Tibial nerve (tissue), 4 donors: ENCODE data around the gene DYRK4. TPM values are rescaled to one million over a fixed set of nuclear protein-coding genes. Genes with fewer than 3 reads are reported as not detected.
"Not testable (repeated sequence)": the region's sequence is repeated elsewhere in the genome, so short reads cannot be mapped to it uniquely, and the experiment has no call there.

Experiments used
- DNase-seq, 2 donors: peaks; one replicate each; pipeline ENCODE4 v3.0.0-alpha.2; 2019; ENCODE audit warnings: low spot score in 2 of 2
- H3K27ac ChIP-seq, 4 donors: fragments of 200-600 bp; sonication (generic) in 3 of 4; one replicate each; pipeline ENCODE4 v1.5.1; 2017 to 2019; ENCODE audit warnings: mild to moderate bottlenecking in 1 of 4
- H3K27me3 ChIP-seq, 2 donors: fragments of 200-600 bp; sonication (generic) in 1 of 2; one replicate each; pipeline versions ENCODE4 v1.5.1 to v1.6.0; 2017 to 2019
- H3K36me3 ChIP-seq, 3 donors: fragments of 200-600 bp; sonication (generic); one replicate each; pipeline ENCODE4 v1.5.1; 2018 to 2019
- H3K4me1 ChIP-seq, 4 donors: fragments of 200-600 bp; sonication (generic) in 3 of 4; one replicate each; pipeline ENCODE4 v1.5.1; 2017 to 2019
- H3K4me3 ChIP-seq, 4 donors: fragments of 200-600 bp; sonication (generic) in 3 of 4; one replicate each; pipeline ENCODE4 v1.5.1; 2017 to 2019; ENCODE audit warnings: mild to moderate bottlenecking in 1 of 4, moderate library complexity in 1 of 4
- H3K9me3 ChIP-seq, 4 donors: fragments of 200-600 bp; sonication (generic) in 3 of 4; one replicate each; pipeline ENCODE4 v1.5.1; 2017 to 2019
- CTCF ChIP-seq, 5 experiments: fragments of 200-600 bp in 3 of 5; fragments of 450-650 bp in 2 of 5; sonication (generic) in 3 of 5; IDR thresholded peaks; one replicate each; pipeline ENCODE4 v1.5.1; 2016 to 2019; ENCODE audit warnings: antibody characterized with exemption in 5 of 5, mild to moderate bottlenecking in 3 of 5, moderate library complexity in 2 of 5
- EP300 ChIP-seq, 2 donors: sonication (generic); formaldehyde crosslinking; IDR thresholded peaks; one replicate each; pipeline ENCODE4 v1.6.1; 2017; ENCODE audit warnings: antibody characterized with exemption in 2 of 2, mild to moderate bottlenecking in 1 of 2
- POLR2A ChIP-seq, 2 donors: fragments of 450-650 bp; IDR thresholded peaks; one replicate each; pipeline ENCODE4 v1.6.1; 2017; ENCODE audit warnings: antibody characterized with exemption in 2 of 2, mild to moderate bottlenecking in 2 of 2, moderate library complexity in 2 of 2
- WGBS, 2 donors: methylation state at CpG; one replicate each; pipeline ENCODE4 v1.1.5; 2018; 5-methylcytosine and 5-hydroxymethylcytosine counted together
- total RNA-seq, 4 donors: library from RNA; depleted of rRNA; stranded (reverse); fragments of >200 nt; gene quantifications; one replicate each; pipeline ENCODE4 v1.1.0, GENCODE V29; 2016

The DYRK4 gene, protein sequence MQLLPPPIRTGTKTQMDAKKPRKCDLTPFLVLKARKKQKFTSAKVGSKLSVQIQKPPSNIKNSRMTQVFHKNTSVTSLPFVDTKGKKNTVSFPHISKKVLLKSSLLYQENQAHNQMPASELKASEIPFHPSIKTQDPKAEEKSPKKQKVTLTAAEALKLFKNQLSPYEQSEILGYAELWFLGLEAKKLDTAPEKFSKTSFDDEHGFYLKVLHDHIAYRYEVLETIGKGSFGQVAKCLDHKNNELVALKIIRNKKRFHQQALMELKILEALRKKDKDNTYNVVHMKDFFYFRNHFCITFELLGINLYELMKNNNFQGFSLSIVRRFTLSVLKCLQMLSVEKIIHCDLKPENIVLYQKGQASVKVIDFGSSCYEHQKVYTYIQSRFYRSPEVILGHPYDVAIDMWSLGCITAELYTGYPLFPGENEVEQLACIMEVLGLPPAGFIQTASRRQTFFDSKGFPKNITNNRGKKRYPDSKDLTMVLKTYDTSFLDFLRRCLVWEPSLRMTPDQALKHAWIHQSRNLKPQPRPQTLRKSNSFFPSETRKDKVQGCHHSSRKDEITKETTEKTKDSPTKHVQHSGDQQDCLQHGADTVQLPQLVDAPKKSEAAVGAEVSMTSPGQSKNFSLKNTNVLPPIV
- total RNA-seq, result 10 to 100 TPM; 26.7 to 54.0 (median 40.9) TPM

- Histone ChIP-seq H3K27ac (peak within 1 kb of the TSS; percentile 47 to 80 (median 62)), H3K4me3 (peak within 1 kb of the TSS; percentile 25 to 53 (median 39)), H3K4me1 (peaks cover 0 to 30% (median 4%) of the 10 kb centered on the region in 4 donors), H3K27me3 (no peaks in the 10 kb centered on the region), H3K9me3 (no peaks in the 10 kb centered on the region), H3K36me3 (no peaks in the 10 kb centered on the region)
- WGBS, 2 donors, result 6 to 13% methylated on average over 40 to 43 of the region's 44 CpGs
- peak; percentile 62 to 64 for DNase-seq
- TF ChIP-seq EP300 (IDR thresholded peaks at IDR 0.05), result peak in 1 of 2 donors; percentile 79
- TF ChIP-seq POLR2A (IDR thresholded peaks at IDR 0.05), result peak in 1 of 2 donors; percentile 47
- TF ChIP-seq CTCF (IDR thresholded peaks at IDR 0.05), result no peak
Measured at GRCh38 chr12:4562034-4562657, at the start of gene DYRK4. Gene DYRK4, plus strand, starts transcription at chr12:4562208. Its CDS starts 38 bp downstream, at chr12:4562246.

DNA sequence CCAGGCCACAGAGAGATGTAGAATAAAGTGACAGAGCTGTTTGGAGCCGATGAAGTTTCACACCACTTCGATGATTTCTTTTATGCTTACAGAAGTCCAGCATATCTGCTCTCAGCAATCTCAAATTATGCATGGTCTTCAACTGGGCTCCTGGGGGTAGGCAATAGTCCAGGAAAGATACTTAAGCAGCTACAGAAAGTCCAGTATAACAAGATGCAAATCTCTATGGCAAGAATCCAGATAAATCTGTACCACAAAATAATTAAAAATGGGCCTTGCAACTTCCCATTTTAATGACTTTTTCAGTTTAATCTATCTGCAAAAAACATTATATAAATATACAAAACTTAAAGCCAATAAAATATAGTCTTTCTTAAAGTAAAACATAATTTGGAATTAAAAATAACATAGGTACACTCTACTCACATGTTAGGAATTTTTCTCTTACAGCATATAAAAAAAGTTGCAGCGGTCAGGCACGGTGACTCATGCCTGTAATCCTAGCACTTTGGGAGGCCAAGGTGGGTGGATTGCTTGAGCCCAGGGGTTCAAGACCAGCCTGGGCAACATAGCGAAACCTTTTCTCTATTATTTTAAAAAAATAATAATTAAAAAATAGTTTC, 43.8 kb upstream of the DYRK4 start:
- Histone ChIP-seq H3K4me1 (no peaks in the 10 kb centered on the region), H3K9me3 (no peaks in the 10 kb centered on the region), H3K27me3 (no peaks in the 10 kb centered on the region), H3K36me3 (peaks cover 3 to 54% (median 7%) of the 10 kb centered on the region in 3 donors), H3K27ac (no peak overlapping the region), H3K4me3 (no peak overlapping the region)
- WGBS, 2 donors, result 87 to 90% methylated on average over 5 of the region's 5 CpGs
- DNase-seq, result no peak
- TF ChIP-seq POLR2A (IDR thresholded peaks at IDR 0.05), result no peak
- no peak for TF ChIP-seq EP300 (IDR thresholded peaks at IDR 0.05)
- TF ChIP-seq CTCF (IDR thresholded peaks at IDR 0.05), result no peak

DNA sequence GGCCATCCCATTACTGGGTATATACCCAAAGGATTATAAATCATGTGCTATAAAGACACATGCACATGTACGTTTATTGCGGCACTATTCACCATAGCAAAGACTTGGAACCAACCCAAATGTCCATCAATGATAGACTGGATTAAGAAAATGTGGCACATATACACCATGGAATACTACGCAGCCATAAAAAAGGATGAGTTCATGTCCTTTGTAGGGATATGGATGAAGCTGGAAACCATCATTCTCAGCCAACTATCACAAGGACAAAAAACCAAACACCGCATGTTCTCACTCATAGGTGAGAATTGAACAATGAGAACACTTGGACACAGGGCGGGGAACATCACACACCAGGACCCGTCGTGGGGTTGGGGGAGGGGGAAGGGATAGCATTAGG, 38.6 kb upstream of the DYRK4 start:
- H3K4me1 ChIP-seq, H3K9me3 ChIP-seq, H3K4me3 ChIP-seq, H3K27me3 ChIP-seq, H3K27ac ChIP-seq, DNase-seq: not testable (repeated sequence)
- WGBS, 2 donors, result 94 to 98% methylated on average over 7 of the region's 7 CpGs
- H3K36me3 ChIP-seq, result peaks cover 0 to 54% (median 3%) of the 10 kb centered on the region in 3 donors

- peaks cover 0 to 49% (median 3%) of the 10 kb centered on the region in 3 donors for H3K36me3 ChIP-seq
- H3K27me3 ChIP-seq, result no peaks in the 10 kb centered on the region
- 95 to 96% methylated on average over 2 of the region's 2 CpGs for WGBS, 2 donors
- H3K4me1 ChIP-seq, result no peaks in the 10 kb centered on the region
- no peaks in the 10 kb centered on the region for H3K9me3 ChIP-seq
- no peak for DNase-seq
- no peak overlapping the region for H3K27ac ChIP-seq
- TF ChIP-seq CTCF (IDR thresholded peaks at IDR 0.05) (peak; percentile 12 to 55 (median 38)), EP300 (IDR thresholded peaks at IDR 0.05) (no peak), POLR2A (IDR thresholded peaks at IDR 0.05) (no peak)
- no peak overlapping the region for H3K4me3 ChIP-seq
Measured at GRCh38 chr12:4526923-4527546, 35.0 kb upstream of the DYRK4 start.

- no peak for DNase-seq
- TF ChIP-seq EP300 (IDR thresholded peaks at IDR 0.05) (no peak), CTCF (IDR thresholded peaks at IDR 0.05) (no peak), POLR2A (IDR thresholded peaks at IDR 0.05) (no peak)
- H3K27ac ChIP-seq, result no peak overlapping the region
- 64 to 73% methylated on average over 1 of the region's 1 CpG for WGBS, 2 donors
- H3K9me3 ChIP-seq, result no peaks in the 10 kb centered on the region
- no peaks in the 10 kb centered on the region for H3K27me3 ChIP-seq
- no peak overlapping the region for H3K4me3 ChIP-seq
- peaks cover 0 to 52% (median 0%) of the 10 kb centered on the region in 3 donors for H3K36me3 ChIP-seq
- H3K4me1 ChIP-seq, result no peaks in the 10 kb centered on the region
Measured at GRCh38 chr12:4530160-4530559, 31.8 kb upstream of the DYRK4 start.
